ENCODE data around the gene ELAVL1. TPM values are rescaled to one million over a fixed set of nuclear protein-coding genes. Genes with fewer than 3 reads are reported as not detected.
A peak's percentile ranks its signal among the peaks of the same experiment; 100 is the strongest.
"Not testable (repeated sequence)": the region's sequence is repeated elsewhere in the genome, so short reads cannot be mapped to it uniquely, and the experiment has no call there.

The ELAVL1 gene
- 57.5 and 75.3 TPM in 2 replicates for total RNA-seq (2014; rRNA removed; shearing (Covaris generic))

- peak; percentile 85 for DNase-seq (ENCODE audit: low read depth)
These were observed at the start of gene ELAVL1 for GRCh38 chr19:8005534-8006256. ELAVL1 (minus strand) TSS chr19:8005641; CDS start chr19:7991815, 13,826 bp downstream.

- DNase-seq (ENCODE audit: low read depth) = no peak
These were observed 48.7 kb upstream of the ELAVL1 start for GRCh38 chr19:8054169-8054568.

GRCh38 chr19:8052464-8052859 lies 47.0 kb upstream of the ELAVL1 start, which contains the start of gene CCL25:
CCL25 (plus strand) TSS chr19:8052760; CDS start chr19:8053050, 290 bp downstream.
- no peak for DNase-seq (ENCODE audit: low read depth)

GRCh38 chr19:8050274-8051096 lies 45.0 kb upstream of the ELAVL1 start:
- peak; percentile 55 for DNase-seq (ENCODE audit: low read depth)

GRCh38 chr19:8046569-8047165 lies 41.2 kb upstream of the ELAVL1 start:
- no peak for DNase-seq (ENCODE audit: low read depth)

- DNase-seq (ENCODE audit: low read depth) = no peak
These were observed 40.6 kb upstream of the ELAVL1 start for GRCh38 chr19:8045872-8046568.

GRCh38 chr19:8044018-8044417 lies 38.6 kb upstream of the ELAVL1 start:
- no peak for DNase-seq (ENCODE audit: low read depth)

- DNase-seq (ENCODE audit: low read depth) = no peak
These were observed 37.5 kb upstream of the ELAVL1 start for GRCh38 chr19:8042900-8043299.

- DNase-seq (ENCODE audit: low read depth) = peak; percentile 12
These were observed 36.1 kb upstream of the ELAVL1 start for GRCh38 chr19:8041531-8041931.

- no peak for DNase-seq (ENCODE audit: low read depth)
These were observed 33.8 kb upstream of the ELAVL1 start for GRCh38 chr19:8039231-8039630.

- no peak for DNase-seq (ENCODE audit: low read depth)
These were observed 33.4 kb upstream of the ELAVL1 start for GRCh38 chr19:8038815-8039214.

GRCh38 chr19:8036434-8037099 lies 31.1 kb upstream of the ELAVL1 start:
- no peak for DNase-seq (ENCODE audit: low read depth)

- DNase-seq (ENCODE audit: low read depth) = no peak
These were observed 28.7 kb upstream of the ELAVL1 start for GRCh38 chr19:8034178-8034525.

- not testable (repeated sequence) for DNase-seq (ENCODE audit: low read depth)
These were observed 28.1 kb upstream of the ELAVL1 start for GRCh38 chr19:8033287-8034177.

GRCh38 chr19:8030960-8031359 lies 25.5 kb upstream of the ELAVL1 start:
- peak; percentile 4 for DNase-seq (ENCODE audit: low read depth)

- DNase-seq (ENCODE audit: low read depth) = no peak
These were observed 23.6 kb upstream of the ELAVL1 start for GRCh38 chr19:8028951-8029491.

- no peak for DNase-seq (ENCODE audit: low read depth)
These were observed 19.9 kb upstream of the ELAVL1 start for GRCh38 chr19:8025316-8025715.

GRCh38 chr19:8024256-8024655 lies 18.8 kb upstream of the ELAVL1 start:
- not testable (repeated sequence) for DNase-seq (ENCODE audit: low read depth)

- DNase-seq (ENCODE audit: low read depth) = no peak
These were observed 17.9 kb upstream of the ELAVL1 start for GRCh38 chr19:8023371-8023770.

GRCh38 chr19:8022275-8022674 lies 16.8 kb upstream of the ELAVL1 start:
- no peak for DNase-seq (ENCODE audit: low read depth)

Measured in M059J (cell line).